ENCODE results near the gene LGALS3BP. TPM values are rescaled to one million over a fixed set of nuclear protein-coding genes. Genes with fewer than 3 reads are reported as not detected.

The LGALS3BP gene
- total RNA-seq, 1 donor from 2014 or later, result 417 TPM

DNA sequence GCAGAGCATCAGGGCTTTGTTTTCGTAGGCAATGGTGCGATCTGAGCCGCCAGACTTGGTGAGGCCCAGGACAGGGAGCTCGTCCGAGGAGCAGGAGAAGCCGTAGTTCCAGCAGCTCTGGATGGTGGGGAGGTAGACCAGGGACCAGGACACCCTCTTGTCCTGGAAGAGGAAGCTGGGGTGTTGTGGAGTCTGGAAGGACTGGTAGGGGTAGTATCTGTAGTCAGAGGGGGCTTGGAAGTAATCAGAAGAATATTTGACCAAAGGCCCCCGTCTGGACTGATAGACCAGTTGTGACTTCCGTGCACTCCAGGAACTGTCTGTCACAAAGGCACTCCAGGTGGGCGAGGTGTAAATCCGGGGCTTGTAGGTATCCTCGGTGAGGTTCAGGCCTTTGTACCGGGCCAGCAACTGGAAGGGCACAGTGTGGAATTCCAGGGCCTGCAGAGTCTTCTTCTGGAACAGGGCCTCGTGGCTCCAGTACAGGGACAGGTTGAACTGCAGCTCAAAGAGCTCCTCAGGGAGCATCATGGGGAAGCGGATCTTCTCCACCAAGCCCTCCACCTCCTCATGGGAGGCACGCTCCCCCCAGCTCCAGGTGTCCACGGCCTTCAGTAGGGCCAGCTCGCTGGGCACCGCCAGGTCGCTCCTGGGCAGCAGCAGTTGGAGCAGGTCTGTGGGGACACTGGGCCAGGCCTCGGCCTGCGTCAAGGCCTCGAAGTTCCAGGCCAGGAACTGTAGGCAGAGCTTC is 7.8 kb downstream of the LGALS3BP start:
- ATAC-seq, result no peak
- no peak for DNase-seq
- intact Hi-C loops (cut with DNase I), result no loop called here
- Histone ChIP-seq H3K4me3 (no peak overlapping the region), H3K27ac (peak overlapping the region; percentile 51), H3K27me3 (ENCODE audit: low read depth) (no peaks in the 10 kb centered on the region), H3K36me3 (peaks cover 40% of the 10 kb centered on the region), H3K4me1 (peaks cover 53% of the 10 kb centered on the region), H3K9me3 (no peaks in the 10 kb centered on the region)
- TF ChIP-seq CTCF (IDR thresholded peaks at IDR 0.05), result no peak

- H3K4me1 ChIP-seq, result peaks cover 45% of the 10 kb centered on the region
- H3K9me3 ChIP-seq, result no peaks in the 10 kb centered on the region
- intact Hi-C loops (cut with DNase I), result no loop called here
- H3K27ac ChIP-seq, result peak overlapping the region; percentile 51
- no peaks in the 10 kb centered on the region for H3K27me3 ChIP-seq (ENCODE audit: low read depth)
- H3K4me3 ChIP-seq, result no peak overlapping the region
- peak; percentile 52 to 58 for ATAC-seq
- peak; percentile 87 for DNase-seq
- peak; percentile 90 for TF ChIP-seq CTCF (IDR thresholded peaks at IDR 0.05)
- H3K36me3 ChIP-seq, result peaks cover 40% of the 10 kb centered on the region
These were observed 8.6 kb downstream of the LGALS3BP start for GRCh38 chr17:78970834-78971755.

DNA sequence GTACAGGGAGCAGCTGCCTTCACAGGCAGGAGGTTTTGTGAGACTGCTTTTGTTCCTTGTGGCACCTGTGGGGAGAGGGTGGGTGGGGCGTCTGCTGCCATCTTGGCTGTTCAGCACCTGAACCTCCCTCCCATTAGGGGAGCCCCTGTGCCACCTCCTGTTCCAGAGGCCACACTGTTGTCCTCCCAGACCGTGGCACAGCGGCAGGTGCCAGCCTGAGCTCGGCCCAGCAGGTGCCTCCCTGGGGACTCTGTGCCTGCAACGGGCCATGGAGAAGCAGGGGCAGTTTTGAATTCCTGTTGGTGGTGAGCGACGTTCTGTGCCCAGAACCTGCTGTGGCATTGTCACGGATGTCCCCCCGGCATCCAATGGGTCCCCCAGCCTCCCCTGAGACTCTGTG is 9.9 kb downstream of the LGALS3BP start:
- DNase-seq, result no peak
- Histone ChIP-seq H3K9me3 (no peaks in the 10 kb centered on the region), H3K4me3 (no peak overlapping the region), H3K4me1 (peaks cover 33% of the 10 kb centered on the region), H3K36me3 (peaks cover 40% of the 10 kb centered on the region), H3K27ac (no peak overlapping the region), H3K27me3 (ENCODE audit: low read depth) (no peaks in the 10 kb centered on the region)
- TF ChIP-seq CTCF (IDR thresholded peaks at IDR 0.05), result no peak
- ATAC-seq, result no peak
- intact Hi-C loops (cut with DNase I), result loop anchor here (10.0 kb wide), 1 partner anchor 105 kb away; no protein-coding TSS in a partner anchor

GRCh38 chr17:78967782-78968362 is 11.9 kb downstream of the LGALS3BP start:
- Histone ChIP-seq H3K27me3 (ENCODE audit: low read depth) (no peaks in the 10 kb centered on the region), H3K36me3 (peaks cover 33% of the 10 kb centered on the region), H3K4me3 (no peak overlapping the region), H3K27ac (no peak overlapping the region), H3K9me3 (no peaks in the 10 kb centered on the region), H3K4me1 (peaks cover 14% of the 10 kb centered on the region)
- ATAC-seq (no peak), DNase-seq (no peak)
- no peak for TF ChIP-seq CTCF (IDR thresholded peaks at IDR 0.05)
- intact Hi-C loops (cut with DNase I), result loop anchor here (10.0 kb wide), 1 partner anchor 103 kb away; no protein-coding TSS in a partner anchor

DNA sequence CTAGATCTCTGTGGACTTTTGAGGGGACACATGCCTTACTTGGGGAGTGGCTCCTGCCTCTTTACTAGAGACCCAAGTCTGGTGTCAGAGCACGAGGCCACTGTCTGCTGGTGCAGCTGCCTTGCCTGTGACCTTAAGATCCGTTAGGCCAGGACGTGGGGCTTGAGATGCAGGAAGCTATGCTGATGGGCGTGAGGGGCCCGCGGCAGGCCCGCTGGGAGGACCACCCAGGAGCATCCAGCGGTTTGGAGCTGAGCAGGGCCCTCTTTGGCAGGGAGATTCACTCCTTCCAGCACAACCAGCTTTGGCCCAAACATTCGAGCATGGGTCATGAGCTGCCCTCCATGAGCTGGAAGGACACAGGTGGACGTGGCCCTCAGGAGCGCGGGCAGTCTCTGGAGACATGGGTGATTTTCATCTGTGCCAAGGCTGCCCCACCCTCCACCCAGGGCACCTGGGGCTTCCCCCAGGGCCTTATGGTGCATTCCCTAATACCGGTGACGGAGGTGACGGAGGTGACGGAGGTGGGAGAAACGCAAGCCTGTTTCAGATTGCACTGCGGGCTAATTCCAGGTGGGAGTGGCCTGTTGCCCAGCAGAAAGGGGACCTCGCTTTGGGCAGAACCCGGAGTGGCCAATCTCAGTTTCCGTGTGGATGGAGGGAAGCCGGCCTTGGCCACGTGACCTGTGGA is 12.7 kb downstream of the LGALS3BP start:
- Histone ChIP-seq H3K4me1 (peaks cover 14% of the 10 kb centered on the region), H3K27me3 (ENCODE audit: low read depth) (no peaks in the 10 kb centered on the region), H3K27ac (no peak overlapping the region), H3K9me3 (no peaks in the 10 kb centered on the region), H3K36me3 (peaks cover 25% of the 10 kb centered on the region), H3K4me3 (no peak overlapping the region)
- DNase-seq (no peak), ATAC-seq (no peak)
- TF ChIP-seq CTCF (IDR thresholded peaks at IDR 0.05), result no peak
- intact Hi-C loops (cut with DNase I), result loop anchor here (10.0 kb wide), 1 partner anchor 102 kb away; no protein-coding TSS in a partner anchor

All from lower lobe of right lung (tissue), 2 donors.